Hepatocyte (in vitro differentiated cells): ENCODE measurements around the gene RPL36A.

Source experiments
- EZH2 ChIP-seq: fragments of 200-600 bp; sonication (generic); IDR thresholded peaks from 2 replicates; pipeline ENCODE4 v1.6.1; 2016; ENCODE audit warnings: antibody characterized with exemption, mild to moderate bottlenecking, borderline replicate concordance
- EZH2phosphoT487 ChIP-seq: fragments of 200-600 bp; sonication (generic); IDR thresholded peaks from one replicate; pipeline ENCODE4 v1.6.1; 2018; ENCODE audit warnings: antibody characterized with exemption, mild to moderate bottlenecking, low read depth, moderate library complexity; ENCODE audit not compliant: unreplicated experiment, severe bottlenecking
- TF ChIP-seq, protein P1 (sequence below): fragments of 200-600 bp; sonication (generic); IDR thresholded peaks from 2 replicates; pipeline ENCODE4 v1.5.1; 2016; ENCODE audit warnings: antibody characterized with exemption, mild to moderate bottlenecking; ENCODE audit not compliant: poor library complexity

GRCh38 chrX:101411984-101412383 lies 21.2 kb downstream of the RPL36A start:
- TF ChIP-seq, protein P1, sequence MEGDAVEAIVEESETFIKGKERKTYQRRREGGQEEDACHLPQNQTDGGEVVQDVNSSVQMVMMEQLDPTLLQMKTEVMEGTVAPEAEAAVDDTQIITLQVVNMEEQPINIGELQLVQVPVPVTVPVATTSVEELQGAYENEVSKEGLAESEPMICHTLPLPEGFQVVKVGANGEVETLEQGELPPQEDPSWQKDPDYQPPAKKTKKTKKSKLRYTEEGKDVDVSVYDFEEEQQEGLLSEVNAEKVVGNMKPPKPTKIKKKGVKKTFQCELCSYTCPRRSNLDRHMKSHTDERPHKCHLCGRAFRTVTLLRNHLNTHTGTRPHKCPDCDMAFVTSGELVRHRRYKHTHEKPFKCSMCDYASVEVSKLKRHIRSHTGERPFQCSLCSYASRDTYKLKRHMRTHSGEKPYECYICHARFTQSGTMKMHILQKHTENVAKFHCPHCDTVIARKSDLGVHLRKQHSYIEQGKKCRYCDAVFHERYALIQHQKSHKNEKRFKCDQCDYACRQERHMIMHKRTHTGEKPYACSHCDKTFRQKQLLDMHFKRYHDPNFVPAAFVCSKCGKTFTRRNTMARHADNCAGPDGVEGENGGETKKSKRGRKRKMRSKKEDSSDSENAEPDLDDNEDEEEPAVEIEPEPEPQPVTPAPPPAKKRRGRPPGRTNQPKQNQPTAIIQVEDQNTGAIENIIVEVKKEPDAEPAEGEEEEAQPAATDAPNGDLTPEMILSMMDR, result no peak
- TF ChIP-seq EZH2phosphoT487 (no peak), EZH2 (no peak)
